SK-N-SH (cell line): ENCODE results near the gene STRIP2. TPM values are rescaled to one million over a fixed set of nuclear protein-coding genes. Genes with fewer than 3 reads are reported as not detected.

ENCODE experiments used
- CTCF ChIA-PET: fragments of 300-600, 350-600 bp; formaldehyde crosslinking; extraction: SDS; loops from one replicate; lab custom pipeline; 2021; lab: Yijun Ruan, JAX
- POLR2A ChIA-PET: fragments of 350-600 bp; sonication (Branson Sonifier 250); formaldehyde crosslinking; extraction: SDS; loops from one replicate; lab custom pipeline; 2020; ENCODE audit warnings: antibody characterized with exemption, inconsistent platforms; lab: Yijun Ruan, JAX
- DNase-seq: peaks from one replicate; pipeline ENCODE4 v3.0.0; 2012
- H2AFZ ChIP-seq: fragments of 200-600 bp; sonication (generic); 2 replicates; pipeline ENCODE4 v1.8.1; 2016; ENCODE audit warnings: antibody characterized with exemption, mild to moderate bottlenecking, low read depth
- H3F3A ChIP-seq: fragments of 200-600 bp; sonication (generic); replicated peaks from 2 replicates; pipeline ENCODE3; 2016; ENCODE audit warnings: antibody characterized with exemption, mild to moderate bottlenecking; ENCODE audit not compliant: insufficient read depth
- H3K27ac ChIP-seq, 2 experiments: fragments of 200-500 bp in 1 of 2; fragments of 200-600 bp in 1 of 2; sonication (Bioruptor generic) in 1 of 2; sonication (generic), shearing (Covaris generic) in 1 of 2; 2 replicates each; pipeline versions ENCODE4 v1.5.1 to v1.6.1; 2014 to 2016; ENCODE audit warnings: low read depth in 2 of 2, inconsistent platforms in 1 of 2, low read length in 1 of 2, mild to moderate bottlenecking in 1 of 2, mixed read lengths in 1 of 2
- H3K27me3 ChIP-seq: fragments of 200-600 bp; sonication (generic), shearing (Covaris generic); 2 replicates; pipeline ENCODE4 v1.6.1; 2016; ENCODE audit warnings: mixed run types; ENCODE audit not compliant: insufficient read depth
- H3K36me3 ChIP-seq, 2 experiments: fragments of 200-500 bp in 1 of 2; fragments of 200-600 bp in 1 of 2; sonication (Bioruptor generic) in 1 of 2; sonication (generic) in 1 of 2; replicated peaks in 1 of 2; 2 replicates each; pipeline versions ENCODE3 to v1.5.1; 2014 to 2016; ENCODE audit warnings: low read length in 1 of 2, mild to moderate bottlenecking in 1 of 2; ENCODE audit not compliant: insufficient read depth in 2 of 2, control insufficient read depth in 1 of 2
- H3K4me1 ChIP-seq, 2 experiments: fragments of 200-500 bp in 1 of 2; fragments of 200-600 bp in 1 of 2; sonication (Bioruptor generic) in 1 of 2; sonication (generic), shearing (Covaris generic) in 1 of 2; 2 replicates each; pipeline versions ENCODE4 v1.5.1 to v1.6.1; 2014 to 2016; ENCODE audit warnings: low read depth in 1 of 2, low read length in 1 of 2, mixed run types in 1 of 2; ENCODE audit not compliant: insufficient read depth in 2 of 2, control insufficient read depth in 1 of 2
- H3K4me2 ChIP-seq: fragments of 200-600 bp; sonication (generic), shearing (Covaris generic); 2 replicates; pipeline ENCODE4 v1.6.1; 2017; ENCODE audit warnings: mixed run types
- H3K4me3 ChIP-seq, 2 experiments: fragments of 200-500 bp in 1 of 2; fragments of 200-600 bp in 1 of 2; sonication (Bioruptor generic) in 1 of 2; sonication (generic), shearing (Covaris generic) in 1 of 2; 2 replicates each; pipeline versions ENCODE4 v1.5.1 to v1.8.1; 2014 to 2016; ENCODE audit warnings: low read depth in 2 of 2, inconsistent platforms in 1 of 2, low read length in 1 of 2, mild to moderate bottlenecking in 1 of 2, mixed read lengths in 1 of 2, moderate library complexity in 1 of 2
- H3K79me2 ChIP-seq: fragments of 200-600 bp; sonication (generic); 2 replicates; pipeline ENCODE4 v1.8.1; 2017; ENCODE audit warnings: mild to moderate bottlenecking; ENCODE audit not compliant: insufficient read depth
- H3K9ac ChIP-seq: fragments of 200-600 bp; sonication (generic); 2 replicates; pipeline ENCODE4 v1.6.1; 2017; ENCODE audit warnings: mixed run types
- H3K9me2 ChIP-seq: fragments of 200-600 bp; sonication (generic); 2 replicates; pipeline ENCODE4 v1.6.1; 2017; ENCODE audit warnings: mixed run types
- H3K9me3 ChIP-seq: fragments of 200-600 bp; sonication (generic); 2 replicates; pipeline ENCODE4 v1.6.1; 2017; ENCODE audit warnings: mixed run types, mild to moderate bottlenecking, moderate library complexity
- H4K20me1 ChIP-seq: fragments of 200-600 bp; sonication (generic); 2 replicates; pipeline ENCODE4 v1.6.1; 2017; ENCODE audit warnings: mild to moderate bottlenecking, mixed run types; ENCODE audit not compliant: insufficient read depth
- FOXM1 ChIP-seq: IDR thresholded peaks from 2 replicates; pipeline ENCODE4 v1.4.0; 2012; ENCODE audit warnings: low read depth, mild to moderate bottlenecking
- POLR2AphosphoS5 ChIP-seq: IDR thresholded peaks from 2 replicates; pipeline ENCODE4 v1.6.1; 2012; ENCODE audit warnings: low read depth, low read length
- RFX5 ChIP-seq: IDR thresholded peaks from 2 replicates; pipeline ENCODE4 v1.6.1; 2012; ENCODE audit warnings: mild to moderate bottlenecking, improper control_type of control experiment, low read length
- SMC3 ChIP-seq: IDR thresholded peaks from 2 replicates; pipeline ENCODE4 v1.6.1; 2012; ENCODE audit warnings: low read depth, low read length, improper control_type of control experiment
- TEAD4 ChIP-seq: IDR thresholded peaks from 2 replicates; pipeline ENCODE4 v1.4.0; 2012; ENCODE audit warnings: mild to moderate bottlenecking, borderline replicate concordance; ENCODE audit not compliant: insufficient read depth
- USF1 ChIP-seq: IDR thresholded peaks from 2 replicates; pipeline ENCODE4 v1.4.0; 2012; ENCODE audit warnings: low read depth, borderline replicate concordance
- WGBS: methylation state at CpG from one replicate; pipeline ENCODE4 v1.1.6; 2017; ENCODE audit warnings: low lambda C conversion rate; 5-methylcytosine and 5-hydroxymethylcytosine counted together
- polyA plus RNA-seq, 3 experiments: library from polyadenylated mRNA; depleted of rRNA; stranded (reverse); fragments of >200 nt; gene quantifications; 2 replicates each; pipeline ENCODE4 v1.2.3, GENCODE V29; 2012

STRIP2 gene
- polyA plus RNA-seq, 1 of the 3 experiments (the other 2 are of a cell fraction): 4.9 TPM

GRCh38 chr7:129515381-129515780 is 81.1 kb downstream of the STRIP2 start:
- no peak overlapping the region for H2AFZ ChIP-seq
- TF ChIP-seq SMC3: no peak
- no peak for TF ChIP-seq USF1
- no peak for TF ChIP-seq RFX5
- ChIA-PET CTCF (interaction anchor here (1.1 to 1.4 kb wide), 2 partner anchors 13 to 149 kb away, joined by 3 read pairs; partner anchors contain the start of gene SMKR1), POLR2A (no interaction called here)
- H3K27ac ChIP-seq: no peak overlapping the region
- H3K9ac ChIP-seq: no peak overlapping the region
- 51% methylated on average over 4 of the region's 4 CpGs for WGBS
- H3K9me3 ChIP-seq: no peaks in the 10 kb centered on the region
- H3F3A ChIP-seq: no peaks in the 10 kb centered on the region
- H3K79me2 ChIP-seq: no peaks in the 10 kb centered on the region
- no peaks in the 10 kb centered on the region for H4K20me1 ChIP-seq
- DNase-seq: no peak
- 0 out of 2 replicates have a peak, but pooled peaks cover under 1% of the 10 kb centered on the region for H3K27me3 ChIP-seq
- H3K4me1 ChIP-seq: no peaks in the 10 kb centered on the region
- H3K36me3 ChIP-seq: no peaks in the 10 kb centered on the region
- H3K4me2 ChIP-seq: no peak overlapping the region
- H3K4me3 ChIP-seq: no peak overlapping the region
- H3K9me2 ChIP-seq: no peaks in the 10 kb centered on the region

DNA sequence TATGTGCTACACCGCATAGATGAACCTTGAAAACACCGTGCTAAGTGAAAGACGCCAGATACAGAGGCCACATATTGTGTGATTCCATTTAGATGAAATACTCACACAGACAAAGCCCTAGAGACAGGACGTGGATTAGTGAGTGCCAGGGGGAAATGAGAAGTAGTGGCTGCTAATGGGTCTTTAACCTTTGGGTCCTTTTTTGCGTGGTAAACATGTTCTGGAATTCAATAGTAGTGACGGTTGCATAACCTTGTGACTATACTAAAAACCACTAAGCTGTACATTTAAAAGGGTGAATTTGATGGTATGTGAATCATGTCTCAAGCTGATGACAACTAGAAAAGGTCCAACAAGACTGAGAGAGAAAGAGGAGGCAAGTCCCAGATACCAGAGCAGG is 83.7 kb downstream of the STRIP2 start:
- H3K9me3 ChIP-seq: no peaks in the 10 kb centered on the region
- H3K9me2 ChIP-seq: no peaks in the 10 kb centered on the region
- TF ChIP-seq FOXM1: no peak
- TF ChIP-seq, all 33 proteins: peak for 0
- no peaks in the 10 kb centered on the region for H3K79me2 ChIP-seq
- no peak overlapping the region for H3K4me2 ChIP-seq
- no peaks in the 10 kb centered on the region for H3K36me3 ChIP-seq
- no peak overlapping the region for H3K4me3 ChIP-seq
- no peak for DNase-seq
- H3K4me1 ChIP-seq: no peaks in the 10 kb centered on the region
- H2AFZ ChIP-seq: no peak overlapping the region
- H3K27ac ChIP-seq: no peak overlapping the region
- H3K9ac ChIP-seq: no peak overlapping the region
- H3F3A ChIP-seq: no peaks in the 10 kb centered on the region
- WGBS: 82% methylated on average over 6 of the region's 6 CpGs
- no peaks in the 10 kb centered on the region for H4K20me1 ChIP-seq
- ChIA-PET POLR2A (no interaction called here), CTCF (interaction anchor here (1.0 to 1.4 kb wide), 3 partner anchors 15 to 150 kb away, joined by 3 read pairs; partner anchors contain the start of gene SMKR1)
- H3K27me3 ChIP-seq: 0 out of 2 replicates have a peak, but pooled peaks cover 9% of the 10 kb centered on the region

DNA sequence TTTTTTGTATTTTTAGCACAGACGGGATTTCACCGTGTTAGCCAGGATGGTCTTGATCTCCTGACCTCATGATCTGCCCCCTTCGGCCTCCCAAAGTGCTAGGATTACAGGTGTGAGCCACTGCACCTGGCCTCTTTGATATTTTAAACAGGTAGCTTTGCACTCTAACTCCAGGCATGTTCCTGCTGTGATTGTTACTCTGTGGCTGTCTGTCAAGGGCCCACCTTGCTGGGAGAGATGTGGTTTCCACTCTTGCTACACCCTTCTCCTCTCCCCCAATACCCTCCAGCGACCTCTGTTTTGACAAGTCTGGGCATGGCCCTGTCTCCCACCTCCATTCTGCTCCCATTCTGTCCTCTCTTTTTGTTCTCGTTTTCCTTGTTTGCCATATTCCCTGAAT is 85.2 kb downstream of the STRIP2 start:
- Histone ChIP-seq H3K9ac (no peak overlapping the region), H3K4me2 (no peak overlapping the region), H4K20me1 (no peaks in the 10 kb centered on the region), H2AFZ (no peak overlapping the region), H3K9me3 (no peaks in the 10 kb centered on the region), H3K9me2 (no peaks in the 10 kb centered on the region), H3K27ac (no peak overlapping the region), H3K36me3 (no peaks in the 10 kb centered on the region), H3K4me1 (no peaks in the 10 kb centered on the region), H3K4me3 (no peak overlapping the region), H3K79me2 (no peaks in the 10 kb centered on the region), H3K27me3 (0 out of 2 replicates have a peak, but pooled peaks cover 9% of the 10 kb centered on the region), H3F3A (no peaks in the 10 kb centered on the region)
- 34% methylated on average over 5 of the region's 5 CpGs for WGBS
- ChIA-PET CTCF (interaction anchor here (1.1 to 1.4 kb wide), 3 partner anchors 141 to 301 kb away, joined by 3 read pairs; no protein-coding TSS in a partner anchor), POLR2A (no interaction called here)
- TF ChIP-seq POLR2AphosphoS5: no peak
- TF ChIP-seq TEAD4: no peak
- no peak for DNase-seq
